ENCODE results near the gene ARPC1B.
"Not testable (repeated sequence)": the region's sequence is repeated elsewhere in the genome, so short reads cannot be mapped to it uniquely, and the experiment has no call there.

The ARPC1B gene

DNA sequence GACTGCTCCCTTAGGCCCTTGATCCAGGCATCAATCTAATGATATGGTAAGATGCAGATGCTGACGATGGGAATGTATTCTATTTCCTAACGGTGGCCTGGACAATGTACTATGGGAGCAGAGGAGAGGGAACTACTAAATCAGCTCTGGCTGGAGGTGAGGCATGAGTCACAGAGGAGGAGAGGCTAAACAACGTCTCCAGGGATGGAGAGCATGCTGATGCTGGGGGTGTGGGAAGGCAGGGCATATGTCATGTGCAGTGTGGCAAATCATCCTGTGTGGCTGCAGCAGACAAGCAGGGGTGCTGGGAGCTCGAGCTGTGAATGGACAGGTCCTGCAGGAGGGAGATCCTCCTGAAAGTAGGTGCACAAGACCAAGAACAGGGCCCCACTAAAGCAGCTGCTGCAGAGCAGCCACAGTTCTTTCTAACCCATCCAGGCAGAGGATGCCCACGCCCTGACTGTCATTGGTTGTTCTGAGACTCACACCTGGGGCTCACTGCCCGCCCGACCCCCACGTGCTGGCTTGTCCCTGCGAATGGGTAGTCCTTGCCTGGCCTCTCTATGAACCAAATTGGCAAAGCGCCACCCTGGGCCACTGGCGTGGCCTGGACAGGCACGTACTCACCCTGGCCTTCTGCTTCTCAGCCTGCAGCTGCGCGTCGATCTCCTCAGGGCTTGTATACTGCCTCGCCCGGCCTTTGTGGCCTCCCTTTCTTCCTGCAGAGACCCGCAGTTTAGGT is 29.9 kb downstream of the ARPC1B start:
- H3K4me1 Mint-ChIP-seq: peaks cover 24 to 34% of the 10 kb centered on the region in 2 donors
- no peak overlapping the region for H3K4me3 Mint-ChIP-seq
- peak overlapping the region; percentile 68 for H3K27ac Mint-ChIP-seq
- ATAC-seq (replicated peaks): no peak
- no peaks in the 10 kb centered on the region for H3K27me3 Mint-ChIP-seq
- no peak for DNase-seq
- no peaks in the 10 kb centered on the region for H3K9me3 Mint-ChIP-seq
- H3K36me3 Mint-ChIP-seq: peaks cover 46% of the 10 kb centered on the region in 2 donors

DNA sequence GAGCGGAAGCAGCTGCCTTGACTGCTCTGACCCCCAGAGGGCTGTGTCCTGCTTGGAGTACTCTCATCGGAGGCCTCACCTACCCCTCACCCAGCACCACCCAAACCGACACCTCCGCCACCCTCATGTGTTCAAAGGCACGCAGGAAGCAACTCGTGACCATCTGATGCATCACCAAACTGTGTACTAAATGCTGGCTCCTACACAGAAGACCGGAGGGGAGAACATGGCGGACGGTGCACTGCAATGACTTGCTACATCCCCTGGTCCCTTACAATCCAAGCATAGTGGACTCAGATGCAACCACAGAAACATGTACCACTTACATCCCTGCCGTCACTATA is 30.4 kb downstream of the ARPC1B start:
- no peaks in the 10 kb centered on the region for H3K9me3 Mint-ChIP-seq
- peaks cover 23 to 37% of the 10 kb centered on the region in 2 donors for H3K4me1 Mint-ChIP-seq
- no peak overlapping the region for H3K27ac Mint-ChIP-seq
- ATAC-seq (replicated peaks) (no peak), DNase-seq (no peak)
- no peak overlapping the region for H3K4me3 Mint-ChIP-seq
- H3K27me3 Mint-ChIP-seq: no peaks in the 10 kb centered on the region
- peaks cover 41 to 47% of the 10 kb centered on the region in 2 donors for H3K36me3 Mint-ChIP-seq

DNA sequence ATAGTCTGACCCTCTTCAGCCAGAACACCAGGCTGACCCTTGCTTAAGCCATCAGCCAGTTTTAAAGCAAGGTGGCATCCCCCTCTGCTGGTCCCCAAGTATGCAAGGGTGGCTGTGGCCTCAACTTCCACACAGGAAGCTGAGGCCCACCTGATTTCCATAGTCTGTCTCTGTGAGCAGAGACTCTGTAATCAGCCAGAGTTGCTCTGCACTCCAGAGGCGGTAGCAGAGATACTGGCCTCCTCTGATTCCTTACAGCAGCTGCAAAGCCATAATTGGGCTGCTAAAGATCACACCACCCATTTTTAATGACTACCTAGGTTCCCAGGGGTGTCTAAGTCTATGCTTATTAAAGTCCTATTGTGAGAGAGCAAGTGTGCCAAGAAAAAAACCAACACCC is 32.0 kb downstream of the ARPC1B start:
- peak overlapping the region; percentile 93 to 94 for H3K4me3 Mint-ChIP-seq
- no peak for ATAC-seq (replicated peaks)
- H3K27me3 Mint-ChIP-seq: no peaks in the 10 kb centered on the region
- H3K36me3 Mint-ChIP-seq: peaks cover 37% of the 10 kb centered on the region in 2 donors
- H3K9me3 Mint-ChIP-seq: no peaks in the 10 kb centered on the region
- H3K27ac Mint-ChIP-seq: peak overlapping the region; percentile 14
- H3K4me1 Mint-ChIP-seq: peaks cover 23 to 49% of the 10 kb centered on the region in 2 donors
- DNase-seq: no peak

DNA sequence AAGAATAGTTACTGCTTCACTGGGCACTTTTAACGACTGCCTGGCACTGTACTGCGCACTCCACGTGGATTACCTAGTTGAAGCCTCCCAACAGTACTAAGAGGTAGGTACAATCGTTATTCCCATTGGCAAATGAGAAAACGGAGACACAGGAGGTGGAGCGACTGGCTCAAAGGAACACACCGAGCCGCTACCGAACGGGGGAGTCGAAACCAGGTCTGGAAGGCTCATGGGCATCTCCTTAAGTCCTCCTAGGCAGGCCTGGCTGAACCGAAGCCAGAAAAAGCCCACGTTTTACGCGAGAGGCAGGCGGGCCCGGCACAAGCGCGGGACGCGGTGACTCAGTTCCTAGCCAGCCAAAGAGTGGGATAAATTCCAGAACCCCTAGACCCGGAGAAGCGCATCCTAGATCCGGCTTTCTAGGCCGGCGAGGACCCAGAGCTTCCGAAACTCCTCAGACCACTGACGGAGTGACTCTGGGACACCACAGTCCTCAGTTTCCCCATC is 33.4 kb downstream of the ARPC1B start:
- Mint-ChIP-seq H3K27ac (peak overlapping the region; percentile 100), H3K4me3 (peak overlapping the region; percentile 93 to 94), H3K27me3 (no peaks in the 10 kb centered on the region), H3K9me3 (no peaks in the 10 kb centered on the region), H3K36me3 (peaks cover 32 to 37% of the 10 kb centered on the region in 2 donors), H3K4me1 (peaks cover 24 to 49% of the 10 kb centered on the region in 2 donors)
- ATAC-seq (replicated peaks) (peak; percentile 14 to 25), DNase-seq (no peak)

DNA sequence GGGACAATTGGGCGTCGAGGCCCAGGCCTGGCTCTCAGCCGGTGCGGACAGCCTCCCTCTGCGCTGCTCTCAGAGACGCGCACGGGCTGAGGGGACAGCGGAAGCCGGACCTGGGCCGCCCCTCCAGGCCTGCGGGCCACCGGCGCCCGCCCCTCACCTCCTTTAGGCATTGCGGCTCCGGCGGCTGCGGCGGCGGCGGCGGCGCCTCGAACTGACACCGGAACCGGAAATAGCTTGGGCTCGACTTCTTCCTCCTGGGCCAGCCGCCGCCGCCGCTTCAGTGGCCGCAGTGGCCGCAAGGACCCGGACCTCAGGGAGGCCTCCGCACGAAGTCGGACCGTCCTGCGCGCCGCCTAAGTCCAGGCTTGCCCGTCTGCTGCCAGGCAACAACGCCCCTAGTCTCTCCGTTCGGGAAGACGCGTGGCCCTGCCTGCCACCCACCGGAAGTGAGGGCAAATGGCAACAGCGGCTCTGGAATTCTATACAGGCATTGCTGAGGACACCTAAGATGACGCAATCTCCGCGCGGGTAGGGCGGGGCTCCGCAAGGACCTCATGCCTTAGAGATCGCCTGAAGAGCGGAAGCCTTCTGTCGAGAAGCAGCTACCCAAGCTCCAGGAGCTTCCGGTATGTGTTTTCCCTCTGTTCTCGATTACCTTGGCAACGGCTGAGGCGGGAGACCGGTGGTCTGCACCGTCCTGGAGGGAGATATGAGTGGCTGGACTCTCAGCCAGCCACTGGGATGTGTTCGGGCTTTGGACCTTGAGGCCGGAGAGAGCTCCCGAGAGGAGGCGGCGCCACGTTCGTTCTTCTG is 34.1 kb downstream of the ARPC1B start, which contains the start of the genes BUD31 and PDAP1:
Gene BUD31, plus strand, starts transcription at position 591 of the 813 bp plus-strand sequence. CDS start 2,124 bp downstream, outside the sequence.
Gene PDAP1, minus strand, starts transcription at position 219 of the 813 bp plus-strand sequence. Its CDS starts 49 bp downstream, at position 170.
- peak within 1 kb of the TSS; percentile 93 to 94 for H3K4me3 Mint-ChIP-seq
- ATAC-seq (replicated peaks) (peak; percentile 89 to 91), DNase-seq (peak; percentile 92)
- peaks cover 32 to 34% of the 10 kb centered on the region in 2 donors for H3K36me3 Mint-ChIP-seq
- peak within 1 kb of the TSS; percentile 100 for H3K27ac Mint-ChIP-seq
- peaks cover 25 to 48% of the 10 kb centered on the region in 2 donors for H3K4me1 Mint-ChIP-seq
- no peaks in the 10 kb centered on the region for H3K9me3 Mint-ChIP-seq
- no peaks in the 10 kb centered on the region for H3K27me3 Mint-ChIP-seq

DNA sequence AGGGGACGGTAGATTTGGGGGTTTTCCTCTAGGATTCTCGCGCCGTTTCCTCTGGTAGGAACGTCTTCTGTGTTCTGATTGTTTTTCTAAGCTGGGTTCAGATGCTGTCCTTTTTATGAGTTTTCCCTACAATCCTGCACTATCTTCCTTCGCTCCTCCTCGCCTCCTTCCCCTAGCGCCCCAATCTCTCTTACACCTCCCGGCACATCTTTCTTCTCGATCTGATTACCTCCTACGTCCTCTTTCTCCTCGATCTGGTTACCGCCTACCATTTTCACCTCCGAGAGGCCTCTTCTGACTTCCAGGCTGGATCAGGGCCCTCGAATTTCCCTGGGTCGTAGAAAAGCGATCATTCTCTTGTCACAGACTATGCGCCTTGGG is 34.7 kb downstream of the ARPC1B start:
- H3K27me3 Mint-ChIP-seq: no peaks in the 10 kb centered on the region
- peaks cover 20 to 42% of the 10 kb centered on the region in 2 donors for H3K4me1 Mint-ChIP-seq
- peak overlapping the region; percentile 93 to 94 for H3K4me3 Mint-ChIP-seq
- no peak for DNase-seq
- ATAC-seq (replicated peaks): peak; percentile 22 to 26
- H3K27ac Mint-ChIP-seq: peak overlapping the region; percentile 100
- H3K36me3 Mint-ChIP-seq: peaks cover 27 to 28% of the 10 kb centered on the region in 2 donors
- no peaks in the 10 kb centered on the region for H3K9me3 Mint-ChIP-seq

DNA sequence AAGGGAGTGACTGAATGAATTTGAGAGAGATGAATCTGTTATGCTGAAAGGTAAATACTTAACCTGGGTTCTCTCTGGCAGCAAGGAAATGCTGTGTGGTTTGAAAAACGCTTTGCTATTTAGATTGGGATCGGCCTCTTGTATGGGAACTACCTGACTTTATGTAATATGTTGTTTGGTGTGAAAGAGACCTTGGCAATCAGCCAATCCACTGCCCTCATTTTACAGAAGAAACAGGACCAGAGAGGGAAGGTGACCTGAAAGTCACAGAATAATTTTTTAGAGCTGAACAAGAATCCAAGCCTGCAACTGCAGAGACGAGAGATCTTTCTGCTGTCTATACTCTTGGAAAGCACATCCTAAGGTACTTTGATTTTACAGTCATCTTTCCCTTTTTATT is 35.3 kb downstream of the ARPC1B start:
- Mint-ChIP-seq H3K36me3 (peaks cover 25 to 29% of the 10 kb centered on the region in 2 donors), H3K4me3 (peak overlapping the region; percentile 93 to 94), H3K27me3 (no peaks in the 10 kb centered on the region), H3K4me1 (peaks cover 17 to 38% of the 10 kb centered on the region in 2 donors), H3K9me3 (no peaks in the 10 kb centered on the region), H3K27ac (peak overlapping the region; percentile 43)
- DNase-seq: no peak
- ATAC-seq (replicated peaks): no peak

DNA sequence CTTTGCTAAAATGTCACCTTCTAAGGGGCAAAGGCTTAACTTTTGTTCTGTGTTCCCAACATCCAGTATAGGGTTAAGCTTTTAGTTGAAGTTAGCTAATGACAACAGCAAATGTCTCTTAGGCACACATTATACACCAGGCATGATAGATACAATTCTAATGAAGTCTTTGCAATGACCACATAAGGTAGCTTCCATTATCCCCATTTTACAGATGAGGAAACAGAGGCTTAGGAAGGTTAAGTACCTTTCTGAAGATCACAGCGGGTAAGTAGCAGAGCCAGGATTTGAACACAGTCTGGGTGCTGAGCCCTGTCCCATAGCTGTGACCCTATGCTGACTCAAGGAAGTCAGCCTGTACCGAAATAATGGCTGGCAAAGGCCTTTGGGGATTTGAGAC is 36.1 kb downstream of the ARPC1B start:
- DNase-seq: no peak
- Mint-ChIP-seq H3K36me3 (peaks cover 29 to 35% of the 10 kb centered on the region in 2 donors), H3K4me3 (peak overlapping the region; percentile 93 to 94), H3K4me1 (peaks cover 19 to 38% of the 10 kb centered on the region in 2 donors), H3K27me3 (no peaks in the 10 kb centered on the region), H3K9me3 (peaks cover 0 to 5% of the 10 kb centered on the region in 2 donors), H3K27ac (peak overlapping the region; percentile 76)
- no peak for ATAC-seq (replicated peaks)

DNA sequence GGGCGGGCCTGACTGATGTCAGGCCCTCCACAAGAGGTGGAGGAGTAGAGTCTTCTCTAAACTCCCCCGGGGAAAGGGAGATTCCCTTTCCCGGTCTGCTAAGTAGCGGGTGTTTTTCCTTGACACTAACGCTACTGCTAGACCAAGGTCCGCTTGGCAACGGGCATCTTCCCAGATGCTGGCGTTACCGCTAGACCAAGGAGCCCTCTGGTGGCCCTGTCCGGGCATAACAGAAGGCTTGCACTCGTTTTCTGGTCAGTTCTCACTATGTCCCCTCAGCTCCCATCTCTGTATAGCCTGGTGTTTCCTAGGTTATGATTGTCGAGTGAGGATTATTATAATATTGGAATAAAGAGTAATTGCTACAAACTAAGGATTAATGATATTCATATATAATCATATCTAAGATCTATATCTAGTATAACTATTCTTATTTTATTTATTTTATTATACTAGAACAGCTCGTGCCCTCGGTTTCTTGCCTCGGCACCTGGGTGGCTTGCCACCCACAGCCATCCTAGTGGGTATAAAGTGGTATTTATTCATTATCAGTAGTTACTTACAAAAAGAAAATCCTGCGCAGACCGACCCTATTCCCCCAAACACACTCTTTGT is 41.1 kb downstream of the ARPC1B start:
- not testable (repeated sequence) for H3K4me3 Mint-ChIP-seq; H3K27ac Mint-ChIP-seq; H3K27me3 Mint-ChIP-seq; DNase-seq; ATAC-seq (replicated peaks); H3K9me3 Mint-ChIP-seq
- H3K4me1 Mint-ChIP-seq: peaks cover 13 to 19% of the 10 kb centered on the region in 2 donors
- peaks cover 53 to 60% of the 10 kb centered on the region in 2 donors for H3K36me3 Mint-ChIP-seq

DNA sequence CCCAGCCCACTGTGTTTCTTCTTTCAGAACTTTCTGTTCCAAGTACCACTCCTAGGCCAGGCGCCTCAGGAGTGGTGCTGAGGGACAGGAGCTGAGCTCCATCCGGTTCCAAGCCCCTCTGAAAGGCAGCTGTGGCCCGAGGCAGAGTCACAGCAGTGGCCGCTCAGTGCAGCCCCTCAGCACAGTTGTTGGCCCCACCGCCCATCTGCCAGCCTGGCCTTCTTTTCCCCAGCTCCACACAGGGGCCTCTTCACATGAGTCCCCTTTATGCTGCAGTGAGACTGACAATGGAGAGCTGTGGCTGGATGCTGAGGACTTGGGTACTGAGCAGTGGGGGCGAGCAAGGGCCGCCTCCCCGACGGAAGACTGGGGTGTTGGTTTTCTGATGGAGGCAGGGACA is 43.7 kb downstream of the ARPC1B start:
- DNase-seq (no peak), ATAC-seq (replicated peaks) (no peak)
- H3K36me3 Mint-ChIP-seq: peaks cover 54 to 59% of the 10 kb centered on the region in 2 donors
- peaks cover 9 to 14% of the 10 kb centered on the region in 2 donors for H3K4me1 Mint-ChIP-seq
- H3K27ac Mint-ChIP-seq: no peak overlapping the region
- no peak overlapping the region for H3K4me3 Mint-ChIP-seq
- H3K9me3 Mint-ChIP-seq: peaks cover 0 to 5% of the 10 kb centered on the region in 2 donors
- no peaks in the 10 kb centered on the region for H3K27me3 Mint-ChIP-seq

DNA sequence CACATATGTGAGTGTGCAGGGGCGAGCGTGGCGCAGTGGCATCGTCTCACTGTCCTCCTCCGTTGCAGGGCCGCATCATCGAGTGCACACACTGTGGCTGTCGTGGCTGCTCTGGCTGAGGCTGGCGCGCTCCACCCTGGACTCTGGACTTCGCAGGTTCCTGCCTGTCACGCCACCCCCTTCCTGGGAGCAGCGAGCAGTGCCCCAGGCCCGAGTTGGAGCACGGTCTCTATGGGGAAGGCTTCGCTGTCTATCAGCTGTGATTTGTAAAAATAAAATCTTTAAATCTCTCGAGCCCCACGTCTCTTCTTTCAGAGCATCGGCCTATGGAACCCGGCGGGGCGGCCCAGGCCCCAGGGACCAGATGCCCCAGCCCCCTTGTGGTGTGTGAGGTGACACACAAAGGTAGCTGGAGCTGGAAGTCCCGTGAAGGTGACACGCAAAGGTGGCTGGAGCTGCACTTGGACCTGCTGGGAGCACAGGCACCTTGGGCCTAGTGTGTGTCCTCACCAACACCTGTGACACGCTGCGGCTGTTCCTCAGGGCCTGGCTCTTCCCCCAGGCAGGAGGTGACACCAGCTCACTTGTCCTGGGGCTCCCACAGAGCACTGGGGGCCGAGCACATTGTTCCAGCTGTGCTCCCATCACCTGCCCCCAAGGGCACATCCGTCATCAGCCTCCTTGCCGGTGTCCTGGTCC is 44.9 kb downstream of the ARPC1B start:
- peaks cover 55 to 59% of the 10 kb centered on the region in 2 donors for H3K36me3 Mint-ChIP-seq
- H3K4me3 Mint-ChIP-seq: no peak overlapping the region
- peak overlapping the region; percentile 81 for H3K27ac Mint-ChIP-seq
- H3K9me3 Mint-ChIP-seq: peaks cover 0 to 5% of the 10 kb centered on the region in 2 donors
- DNase-seq (no peak), ATAC-seq (replicated peaks) (no peak)
- no peaks in the 10 kb centered on the region for H3K27me3 Mint-ChIP-seq
- peaks cover 9 to 14% of the 10 kb centered on the region in 2 donors for H3K4me1 Mint-ChIP-seq

DNA sequence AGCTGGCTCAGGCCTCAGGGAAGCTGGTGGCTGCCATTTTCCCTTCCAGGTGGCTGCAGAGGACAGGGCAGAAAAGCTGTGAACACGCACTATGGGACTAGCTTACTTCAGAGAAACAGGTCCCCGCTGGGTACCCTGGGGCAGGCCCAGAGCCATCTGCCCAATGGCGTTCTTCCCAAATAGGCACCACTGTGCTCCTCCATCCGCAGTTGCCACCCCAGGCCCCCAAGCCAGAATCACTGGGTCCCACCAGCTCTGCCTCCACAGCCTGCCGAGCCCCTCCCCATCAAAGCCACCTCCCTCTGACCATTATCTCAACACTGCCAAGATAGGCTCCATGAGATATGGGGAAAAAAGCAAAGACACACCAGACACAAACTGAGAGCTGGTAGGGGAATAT is 45.7 kb downstream of the ARPC1B start:
- ATAC-seq (replicated peaks): no peak
- H3K4me3 Mint-ChIP-seq: no peak overlapping the region
- no peak overlapping the region for H3K27ac Mint-ChIP-seq
- peaks cover 0 to under 1% of the 10 kb centered on the region in 2 donors for H3K9me3 Mint-ChIP-seq
- H3K27me3 Mint-ChIP-seq: no peaks in the 10 kb centered on the region
- no peak for DNase-seq
- H3K4me1 Mint-ChIP-seq: peaks cover 3 to 8% of the 10 kb centered on the region in 2 donors
- peaks cover 54 to 59% of the 10 kb centered on the region in 2 donors for H3K36me3 Mint-ChIP-seq

DNA sequence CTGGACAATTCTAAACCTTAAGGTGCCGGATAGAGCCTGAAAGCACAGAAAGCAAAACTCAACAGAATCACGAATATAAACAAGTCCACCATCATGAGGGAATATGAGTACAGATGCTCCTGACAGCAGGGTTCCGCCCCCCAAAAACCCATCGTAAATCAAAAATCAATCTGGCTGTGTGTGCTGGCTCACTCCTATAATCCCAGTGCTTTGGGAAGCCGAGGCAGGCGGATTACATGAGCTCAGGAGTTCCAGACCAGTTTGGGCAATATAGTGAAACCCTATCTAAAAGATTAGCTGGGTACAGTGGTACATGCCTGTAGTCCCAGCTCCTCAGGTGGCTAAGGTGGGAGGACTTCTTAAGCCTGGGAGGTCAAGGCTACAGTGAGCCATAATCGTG is 46.5 kb downstream of the ARPC1B start:
- H3K4me3 Mint-ChIP-seq: no peak overlapping the region
- ATAC-seq (replicated peaks): no peak
- H3K4me1 Mint-ChIP-seq: peaks cover 1 to 3% of the 10 kb centered on the region in 2 donors
- peaks cover 55 to 57% of the 10 kb centered on the region in 2 donors for H3K36me3 Mint-ChIP-seq
- no peak for DNase-seq
- H3K9me3 Mint-ChIP-seq: no peaks in the 10 kb centered on the region
- H3K27ac Mint-ChIP-seq: no peak overlapping the region
- H3K27me3 Mint-ChIP-seq: no peaks in the 10 kb centered on the region
